ENCODE data around the gene CD300LF. TPM values are rescaled to one million over a fixed set of nuclear protein-coding genes. Genes with fewer than 3 reads are reported as not detected.

Gene CD300LF
- total RNA-seq, 1 donor from 2014 or later, result 38.0 TPM

- H3K36me3 ChIP-seq, result no peaks in the 10 kb centered on the region
- peak overlapping the region; percentile 42 for H3K27ac ChIP-seq
- peak; percentile 48 for ATAC-seq
These were observed 25.6 kb upstream of the CD300LF start for GRCh38 chr17:74738051-74738996.

GRCh38 chr17:74737299-74738050 lies 24.8 kb upstream of the CD300LF start:
- no peaks in the 10 kb centered on the region for H3K36me3 ChIP-seq
- H3K4me1 ChIP-seq, result peaks cover 36% of the 10 kb centered on the region
- intact Hi-C loops (cut with DNase I), result no loop called here
- H3K27me3 ChIP-seq, result peaks cover 29% of the 10 kb centered on the region
- peak; percentile 40 for TF ChIP-seq CTCF (IDR thresholded peaks at IDR 0.05)
- DNase-seq (no peak), ATAC-seq (peak; percentile 50)
- H3K4me3 ChIP-seq, result peak overlapping the region; percentile 45
- no peaks in the 10 kb centered on the region for H3K9me3 ChIP-seq
- H3K27ac ChIP-seq, result peak overlapping the region; percentile 42

More at GRCh38 chr17:74738051-74738996, 25.6 kb upstream of the CD300LF start:
- H3K4me3 ChIP-seq, result peak overlapping the region; percentile 45
- intact Hi-C loops (cut with DNase I), result no loop called here
- no peak for DNase-seq
- TF ChIP-seq CTCF (IDR thresholded peaks at IDR 0.05), result no peak
- no peaks in the 10 kb centered on the region for H3K9me3 ChIP-seq
- peaks cover 43% of the 10 kb centered on the region for H3K4me1 ChIP-seq
- peaks cover 29% of the 10 kb centered on the region for H3K27me3 ChIP-seq

GRCh38 chr17:74736513-74737298 lies 24.0 kb upstream of the CD300LF start, which contains the start of gene RAB37:
Gene RAB37, plus strand, starts transcription at chr17:74737256. Its CDS starts 17 bp downstream, at chr17:74737273.
- intact Hi-C loops (cut with DNase I), result no loop called here
- Histone ChIP-seq H3K9me3 (no peaks in the 10 kb centered on the region), H3K27ac (peak within 1 kb of the TSS; percentile 42), H3K27me3 (peaks cover 29% of the 10 kb centered on the region), H3K36me3 (no peaks in the 10 kb centered on the region), H3K4me1 (peaks cover 30% of the 10 kb centered on the region), H3K4me3 (peak within 1 kb of the TSS; percentile 45)
- DNase-seq (peak; percentile 81), ATAC-seq (peak; percentile 68)
- TF ChIP-seq CTCF (IDR thresholded peaks at IDR 0.05), result peak; percentile 56

GRCh38 chr17:74734256-74734655 lies 21.5 kb upstream of the CD300LF start:
- intact Hi-C loops (cut with DNase I), result no loop called here
- H3K4me3 ChIP-seq, result no peak overlapping the region
- H3K27ac ChIP-seq, result no peak overlapping the region
- DNase-seq, result no peak
- H3K27me3 ChIP-seq, result peaks cover 16% of the 10 kb centered on the region
- peaks cover 30% of the 10 kb centered on the region for H3K4me1 ChIP-seq
- no peaks in the 10 kb centered on the region for H3K36me3 ChIP-seq
- no peaks in the 10 kb centered on the region for H3K9me3 ChIP-seq
- TF ChIP-seq CTCF (IDR thresholded peaks at IDR 0.05), result no peak
- no peak for ATAC-seq
